ENCODE measurements around the gene AKT1. TPM values are rescaled to one million over a fixed set of nuclear protein-coding genes. Genes with fewer than 3 reads are reported as not detected.

Gene AKT1
- total RNA-seq, result 147 and 182 TPM in 2 replicates

GRCh38 chr14:104794993-104795780 is at the start of gene AKT1:
AKT1 (minus strand) TSS chr14:104795748; CDS start chr14:104792643, 3,105 bp downstream.

GRCh38 chr14:104800771-104801519 is 5.4 kb upstream of the AKT1 start, which contains the start of gene ZBTB42:
ZBTB42 (plus strand) TSS chr14:104801101; CDS start chr14:104801198, 97 bp downstream.

GRCh38 chr14:104752735-104753527 is 42.6 kb downstream of the AKT1 start, which contains the start of gene SIVA1:
SIVA1 (plus strand) TSS chr14:104753147; CDS start chr14:104753202, 55 bp downstream.

GRCh38 chr14:104723651-104724406 is 71.7 kb downstream of the AKT1 start, which contains the start of gene ADSS1:
ADSS1 (plus strand) TSS chr14:104724229; CDS start chr14:104724271, 42 bp downstream.

Other genes starting within 250 kb of the AKT1 start
- gene C14orf180, start 216.0 kb downstream of the AKT1 start, total RNA-seq, result not detected in 2 replicates
- gene TMEM179, start 191.0 kb downstream of the AKT1 start, total RNA-seq, result not detected in 2 replicates
- 36.5 and 76.9 TPM in 2 replicates for gene INF2, start 106.1 kb downstream of the AKT1 start, total RNA-seq
- gene ADSS1, start 71.5 kb downstream of the AKT1 start, total RNA-seq, result 0.33 and 5.9 TPM in 2 replicates
- gene SIVA1, start 42.6 kb downstream of the AKT1 start, total RNA-seq, result 43.6 and 92.0 TPM in 2 replicates
- 6.3 and 9.8 TPM in 2 replicates for gene ZBTB42, start 5.4 kb upstream of the AKT1 start, total RNA-seq
- 22.0 and 34.6 TPM in 2 replicates for gene CEP170B, start 69.5 kb upstream of the AKT1 start, total RNA-seq
- under 0.01 and 0.65 TPM in 2 replicates for gene PLD4, start 129.1 kb upstream of the AKT1 start, total RNA-seq
- 168 and 363 TPM in 2 replicates for gene AHNAK2, start 182.6 kb upstream of the AKT1 start, total RNA-seq
- 5.5 and 9.8 TPM in 2 replicates for gene CLBA1, start 190.0 kb upstream of the AKT1 start, total RNA-seq
- 29.4 and 29.7 TPM in 2 replicates for gene CDCA4, start 225.3 kb upstream of the AKT1 start, total RNA-seq

All from placental epithelial cell (primary cell).